ENCODE results near the gene TIFAB.

Gene TIFAB

DNA sequence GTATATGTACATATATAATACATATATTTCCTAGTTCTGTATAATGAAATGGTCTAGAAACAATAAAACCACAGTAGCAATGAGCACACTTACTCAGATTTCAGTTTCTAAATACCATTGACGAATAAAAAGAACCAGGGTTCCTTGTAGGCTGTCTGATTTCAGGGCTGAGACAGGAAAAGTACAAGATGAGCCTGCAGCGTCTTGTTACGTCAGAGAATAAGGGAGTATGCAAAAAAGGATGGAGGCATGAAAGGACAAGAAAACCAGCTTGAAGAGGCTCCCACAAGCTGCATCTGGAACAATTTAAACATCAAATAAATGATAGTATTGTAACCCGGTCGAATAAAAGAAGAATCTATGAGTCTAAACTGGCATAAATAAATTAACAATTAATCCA is 17.8 kb upstream of the TIFAB start:
- H3K36me3 ChIP-seq: no peaks in the 10 kb centered on the region
- no peaks in the 10 kb centered on the region for H3K9me3 ChIP-seq (ENCODE audit: severe bottlenecking)
- H3K27me3 ChIP-seq (ENCODE audit: insufficient read depth, low read depth, severe bottlenecking): no peaks in the 10 kb centered on the region
- no peak overlapping the region for H3K4me3 ChIP-seq (ENCODE audit: low read depth, low read length)
- DNase-seq: no peak
- no peak overlapping the region for H3K27ac ChIP-seq
- TF ChIP-seq, protein P1, sequence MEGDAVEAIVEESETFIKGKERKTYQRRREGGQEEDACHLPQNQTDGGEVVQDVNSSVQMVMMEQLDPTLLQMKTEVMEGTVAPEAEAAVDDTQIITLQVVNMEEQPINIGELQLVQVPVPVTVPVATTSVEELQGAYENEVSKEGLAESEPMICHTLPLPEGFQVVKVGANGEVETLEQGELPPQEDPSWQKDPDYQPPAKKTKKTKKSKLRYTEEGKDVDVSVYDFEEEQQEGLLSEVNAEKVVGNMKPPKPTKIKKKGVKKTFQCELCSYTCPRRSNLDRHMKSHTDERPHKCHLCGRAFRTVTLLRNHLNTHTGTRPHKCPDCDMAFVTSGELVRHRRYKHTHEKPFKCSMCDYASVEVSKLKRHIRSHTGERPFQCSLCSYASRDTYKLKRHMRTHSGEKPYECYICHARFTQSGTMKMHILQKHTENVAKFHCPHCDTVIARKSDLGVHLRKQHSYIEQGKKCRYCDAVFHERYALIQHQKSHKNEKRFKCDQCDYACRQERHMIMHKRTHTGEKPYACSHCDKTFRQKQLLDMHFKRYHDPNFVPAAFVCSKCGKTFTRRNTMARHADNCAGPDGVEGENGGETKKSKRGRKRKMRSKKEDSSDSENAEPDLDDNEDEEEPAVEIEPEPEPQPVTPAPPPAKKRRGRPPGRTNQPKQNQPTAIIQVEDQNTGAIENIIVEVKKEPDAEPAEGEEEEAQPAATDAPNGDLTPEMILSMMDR (IDR thresholded peaks at IDR 0.05; ENCODE audit: low read depth, low read length): no peak

DNA sequence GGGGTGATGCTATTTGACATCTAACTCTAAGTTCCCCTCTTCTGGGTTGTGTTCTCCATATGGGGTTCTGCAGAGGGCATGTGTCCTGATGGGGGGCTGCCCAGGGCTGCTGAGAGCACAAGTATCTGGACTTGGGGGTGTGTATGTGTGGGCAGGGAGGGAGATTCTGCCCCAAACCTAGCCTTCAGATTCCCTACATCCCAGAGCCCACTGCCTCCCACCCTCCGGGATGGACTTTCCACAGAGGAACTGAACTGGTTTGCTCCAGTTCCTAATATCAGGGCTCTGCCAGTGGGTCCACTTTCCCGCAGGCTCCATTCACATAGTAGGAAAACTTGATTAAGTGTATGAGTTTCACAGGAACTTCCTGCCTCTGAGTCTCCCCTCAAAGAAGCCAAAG is 16.4 kb upstream of the TIFAB start:
- DNase-seq: no peak
- TF ChIP-seq, protein P1 (IDR thresholded peaks at IDR 0.05; ENCODE audit: low read depth, low read length): no peak
- no peaks in the 10 kb centered on the region for H3K36me3 ChIP-seq
- H3K9me3 ChIP-seq (ENCODE audit: severe bottlenecking): no peaks in the 10 kb centered on the region
- no peak overlapping the region for H3K4me3 ChIP-seq (ENCODE audit: low read depth, low read length)
- no peaks in the 10 kb centered on the region for H3K27me3 ChIP-seq (ENCODE audit: insufficient read depth, low read depth, severe bottlenecking)
- no peak overlapping the region for H3K27ac ChIP-seq

DNA sequence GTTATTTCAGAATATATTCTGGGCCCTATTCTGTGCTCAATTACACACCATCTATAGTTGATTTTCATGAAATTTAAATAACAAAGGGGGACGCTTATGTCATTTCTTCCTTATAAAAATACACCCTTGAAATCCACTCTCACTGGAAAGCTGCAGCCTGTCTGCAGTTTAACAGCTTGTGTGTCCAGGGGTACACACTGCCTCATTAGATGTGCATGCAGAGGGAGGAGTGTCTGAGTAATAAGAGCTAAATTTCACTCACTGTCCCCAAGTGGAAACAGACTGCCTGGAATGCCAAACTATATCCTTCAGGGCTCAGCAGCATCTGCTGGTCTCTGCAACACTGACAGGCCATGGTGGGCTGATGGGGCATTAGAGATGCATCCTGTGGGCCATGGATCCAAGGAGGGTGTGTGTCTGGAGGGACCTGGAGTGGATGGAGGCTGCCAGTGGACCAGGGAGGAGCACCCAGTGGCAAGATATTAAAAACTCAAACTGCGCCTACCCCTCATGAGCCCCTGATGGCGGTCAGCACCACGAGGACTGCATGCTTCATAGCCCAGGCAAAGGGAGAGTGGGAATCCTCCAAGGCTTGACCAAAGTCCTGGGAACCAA is 15.8 kb upstream of the TIFAB start:
- Histone ChIP-seq H3K9me3 (ENCODE audit: severe bottlenecking) (no peaks in the 10 kb centered on the region), H3K27me3 (ENCODE audit: insufficient read depth, low read depth, severe bottlenecking) (no peaks in the 10 kb centered on the region), H3K4me3 (ENCODE audit: low read depth, low read length) (no peak overlapping the region), H3K36me3 (no peaks in the 10 kb centered on the region), H3K27ac (no peak overlapping the region)
- no peak for DNase-seq
- TF ChIP-seq, protein P1 (IDR thresholded peaks at IDR 0.05; ENCODE audit: low read depth, low read length): no peak

DNA sequence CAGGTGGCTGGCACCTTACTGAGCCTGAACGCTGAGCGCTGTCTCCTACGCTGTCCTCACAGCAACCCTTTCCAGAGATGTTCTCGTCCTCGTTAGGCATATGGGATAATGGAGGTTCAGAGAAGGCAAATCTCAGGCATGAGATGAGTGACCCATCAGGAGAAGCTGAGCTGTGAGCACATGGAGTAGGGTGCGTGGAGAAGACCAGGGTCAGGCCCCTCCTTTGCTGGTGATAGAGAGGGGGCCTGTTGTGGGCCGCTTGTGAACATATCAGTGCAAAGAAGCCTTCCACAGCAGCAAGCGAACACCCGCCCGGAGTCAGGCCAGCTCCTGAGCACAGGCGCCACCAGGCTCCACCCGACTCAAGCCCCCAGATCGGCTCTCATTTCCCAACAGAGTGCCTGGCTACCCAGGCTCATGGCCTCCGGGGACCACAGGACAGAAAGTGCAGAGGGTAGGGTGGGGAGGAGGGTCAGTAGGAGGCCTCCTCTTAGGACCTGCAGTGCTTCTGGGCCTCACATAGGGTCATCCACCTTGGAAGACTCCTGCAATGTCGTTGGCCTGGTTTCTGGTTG is 15.0 kb upstream of the TIFAB start:
- H3K9me3 ChIP-seq (ENCODE audit: severe bottlenecking): no peaks in the 10 kb centered on the region
- H3K27me3 ChIP-seq (ENCODE audit: insufficient read depth, low read depth, severe bottlenecking): no peaks in the 10 kb centered on the region
- DNase-seq: peak; percentile 22
- TF ChIP-seq, protein P1 (IDR thresholded peaks at IDR 0.05; ENCODE audit: low read depth, low read length): no peak
- no peaks in the 10 kb centered on the region for H3K36me3 ChIP-seq
- no peak overlapping the region for H3K27ac ChIP-seq
- H3K4me3 ChIP-seq (ENCODE audit: low read depth, low read length): no peak overlapping the region

DNA sequence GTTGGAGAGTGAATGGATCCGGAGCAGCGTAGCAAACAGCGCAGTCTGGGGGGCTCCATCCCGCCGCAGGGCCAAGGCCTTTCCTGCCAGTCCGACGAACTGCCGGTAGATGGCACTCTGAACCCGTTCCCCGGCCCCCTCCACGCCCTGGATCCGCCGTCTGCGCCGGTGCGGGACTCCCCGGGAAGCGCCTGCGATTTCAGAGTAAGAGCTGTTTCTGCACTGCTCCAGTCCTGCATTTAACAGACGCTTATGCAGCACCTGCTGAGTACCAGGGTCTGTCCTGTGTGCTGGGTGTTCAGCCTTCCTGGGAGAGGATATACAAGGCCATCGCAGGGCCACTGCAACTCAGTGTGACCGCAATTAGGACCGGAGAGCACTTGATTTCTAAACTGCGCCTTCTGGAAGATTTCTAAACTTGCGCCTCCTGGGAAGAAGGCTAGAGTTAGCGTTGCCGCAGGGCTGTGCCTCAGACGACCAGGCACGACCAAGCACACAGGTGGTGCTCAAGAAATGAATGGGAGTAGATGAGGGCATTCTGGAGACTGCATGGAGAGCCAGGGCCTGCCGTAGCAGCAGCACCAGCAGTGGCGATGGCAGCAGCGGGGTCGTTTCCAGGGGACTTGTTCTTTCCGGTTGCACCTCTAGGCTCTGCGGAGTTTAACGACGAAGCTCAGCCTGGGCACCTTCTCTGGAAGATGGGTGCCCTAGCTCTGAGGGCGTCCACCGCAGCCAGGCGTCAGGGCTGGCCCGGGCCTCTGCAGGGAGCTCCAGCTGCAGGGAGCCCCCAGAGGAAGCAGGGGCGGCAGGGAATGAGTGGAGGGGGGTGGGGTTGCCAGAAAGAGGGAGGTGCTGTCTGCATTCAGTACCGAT is 14.3 kb upstream of the TIFAB start:
- no peaks in the 10 kb centered on the region for H3K36me3 ChIP-seq
- DNase-seq: peak; percentile 85
- TF ChIP-seq, protein P1 (IDR thresholded peaks at IDR 0.05; ENCODE audit: low read depth, low read length): peak; percentile 96
- no peak overlapping the region for H3K27ac ChIP-seq
- H3K9me3 ChIP-seq (ENCODE audit: severe bottlenecking): no peaks in the 10 kb centered on the region
- H3K27me3 ChIP-seq (ENCODE audit: insufficient read depth, low read depth, severe bottlenecking): no peaks in the 10 kb centered on the region
- H3K4me3 ChIP-seq (ENCODE audit: low read depth, low read length): no peak overlapping the region
